ENCODE data around the gene SETDB1. TPM values are rescaled to one million over a fixed set of nuclear protein-coding genes. Genes with fewer than 3 reads are reported as not detected.

Gene SETDB1
- total RNA-seq, 1 experiment from 2014 or later: 64.9 TPM

GRCh38 chr1:150972417-150972940 is 46.3 kb downstream of the SETDB1 start:
- TF ChIP-seq, protein P1, sequence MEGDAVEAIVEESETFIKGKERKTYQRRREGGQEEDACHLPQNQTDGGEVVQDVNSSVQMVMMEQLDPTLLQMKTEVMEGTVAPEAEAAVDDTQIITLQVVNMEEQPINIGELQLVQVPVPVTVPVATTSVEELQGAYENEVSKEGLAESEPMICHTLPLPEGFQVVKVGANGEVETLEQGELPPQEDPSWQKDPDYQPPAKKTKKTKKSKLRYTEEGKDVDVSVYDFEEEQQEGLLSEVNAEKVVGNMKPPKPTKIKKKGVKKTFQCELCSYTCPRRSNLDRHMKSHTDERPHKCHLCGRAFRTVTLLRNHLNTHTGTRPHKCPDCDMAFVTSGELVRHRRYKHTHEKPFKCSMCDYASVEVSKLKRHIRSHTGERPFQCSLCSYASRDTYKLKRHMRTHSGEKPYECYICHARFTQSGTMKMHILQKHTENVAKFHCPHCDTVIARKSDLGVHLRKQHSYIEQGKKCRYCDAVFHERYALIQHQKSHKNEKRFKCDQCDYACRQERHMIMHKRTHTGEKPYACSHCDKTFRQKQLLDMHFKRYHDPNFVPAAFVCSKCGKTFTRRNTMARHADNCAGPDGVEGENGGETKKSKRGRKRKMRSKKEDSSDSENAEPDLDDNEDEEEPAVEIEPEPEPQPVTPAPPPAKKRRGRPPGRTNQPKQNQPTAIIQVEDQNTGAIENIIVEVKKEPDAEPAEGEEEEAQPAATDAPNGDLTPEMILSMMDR (IDR thresholded peaks at IDR 0.05; ENCODE audit: unreplicated experiment): no peak
- peaks cover 45% of the 10 kb centered on the region for H3K4me1 Mint-ChIP-seq (ENCODE audit: low read depth, unreplicated experiment)
- peaks cover 58% of the 10 kb centered on the region for H3K36me3 Mint-ChIP-seq (ENCODE audit: insufficient read depth, unreplicated experiment)
- no peaks in the 10 kb centered on the region for H3K27me3 Mint-ChIP-seq (ENCODE audit: unreplicated experiment)
- H3K27ac Mint-ChIP-seq (ENCODE audit: unreplicated experiment): peak overlapping the region; percentile 49
- H3K9me3 Mint-ChIP-seq (ENCODE audit: low read depth, unreplicated experiment): no peaks in the 10 kb centered on the region
- intact Hi-C loops (cut with micrococcal nuclease; ENCODE audit: unreplicated experiment): no loop called here
- peak overlapping the region; percentile 82 for H3K4me3 Mint-ChIP-seq (ENCODE audit: low read depth, unreplicated experiment)
- CTCF ChIA-PET: no interaction called here
- no TSS peak for BruUV-seq (replicated peaks)
- DNase-seq: no peak

- Mint-ChIP-seq H3K4me1 (ENCODE audit: low read depth, unreplicated experiment) (peaks cover 49% of the 10 kb centered on the region), H3K27ac (ENCODE audit: unreplicated experiment) (peak overlapping the region; percentile 49), H3K36me3 (ENCODE audit: insufficient read depth, unreplicated experiment) (peaks cover 51% of the 10 kb centered on the region), H3K9me3 (ENCODE audit: low read depth, unreplicated experiment) (no peaks in the 10 kb centered on the region), H3K4me3 (ENCODE audit: low read depth, unreplicated experiment) (peak overlapping the region; percentile 82), H3K27me3 (ENCODE audit: unreplicated experiment) (no peaks in the 10 kb centered on the region)
- TF ChIP-seq, protein P1 (IDR thresholded peaks at IDR 0.05; ENCODE audit: unreplicated experiment): no peak
- CTCF ChIA-PET: interaction anchor here (0.6 to 0.8 kb wide), 3 partner anchors 16 to 659 kb away, joined by 3 to 4 read pairs (median 3); no protein-coding TSS in a partner anchor
- BruUV-seq (replicated peaks): no TSS peak
- DNase-seq: peak; percentile 18
- intact Hi-C loops (cut with micrococcal nuclease; ENCODE audit: unreplicated experiment): no loop called here
These were observed 47.2 kb downstream of the SETDB1 start for GRCh38 chr1:150973258-150973835.

DNA sequence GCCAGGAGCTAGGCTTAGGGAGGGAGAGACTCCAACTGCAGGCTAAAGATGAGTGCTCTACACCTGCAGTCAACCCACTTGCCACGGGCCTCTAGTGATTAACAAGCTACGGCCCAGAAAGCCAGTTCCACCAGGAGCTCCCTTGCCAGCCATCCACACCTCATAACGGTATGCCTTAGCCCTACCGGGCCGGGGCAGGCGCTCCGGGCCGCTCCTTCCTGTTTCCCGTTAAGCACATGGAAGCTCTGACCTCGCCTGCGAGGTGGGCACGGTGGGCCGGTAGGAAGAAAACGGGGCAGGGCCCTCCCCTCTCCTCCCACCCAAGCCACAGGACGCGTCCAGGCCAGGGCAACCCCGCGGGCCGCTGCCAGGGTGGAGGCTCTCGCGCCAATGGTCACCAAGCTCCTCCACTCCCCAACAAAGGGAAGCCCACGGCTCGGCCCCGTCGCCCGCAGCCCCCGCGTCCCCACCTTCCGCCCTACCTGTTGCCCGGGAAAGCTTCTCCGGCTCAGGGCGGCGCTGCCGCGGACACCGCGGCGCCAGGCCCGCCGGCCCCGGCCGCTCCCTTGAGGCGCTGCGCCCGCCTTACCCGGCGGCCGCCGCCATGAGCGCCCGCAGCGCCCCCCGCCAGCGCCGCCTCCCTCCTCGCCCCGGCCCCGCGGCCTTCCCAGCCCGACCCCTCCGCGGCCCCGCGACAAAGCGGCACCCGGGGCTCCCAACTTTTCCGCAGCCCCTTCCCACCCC is 47.8 kb downstream of the SETDB1 start:
- Mint-ChIP-seq H3K4me1 (ENCODE audit: low read depth, unreplicated experiment) (peaks cover 49% of the 10 kb centered on the region), H3K9me3 (ENCODE audit: low read depth, unreplicated experiment) (no peaks in the 10 kb centered on the region)
- intact Hi-C loops (cut with micrococcal nuclease; ENCODE audit: unreplicated experiment): no loop called here

More for the DNA sequence above, 47.8 kb downstream of the SETDB1 start:
- peaks cover 44% of the 10 kb centered on the region for H3K36me3 Mint-ChIP-seq (ENCODE audit: insufficient read depth, unreplicated experiment)
- TF ChIP-seq, protein P1 (IDR thresholded peaks at IDR 0.05; ENCODE audit: unreplicated experiment): no peak
- no TSS peak for BruUV-seq (replicated peaks)
- H3K4me3 Mint-ChIP-seq (ENCODE audit: low read depth, unreplicated experiment): peak overlapping the region; percentile 82
- peak; percentile 43 for DNase-seq
- H3K27ac Mint-ChIP-seq (ENCODE audit: unreplicated experiment): peak overlapping the region; percentile 49
- H3K27me3 Mint-ChIP-seq (ENCODE audit: unreplicated experiment): no peaks in the 10 kb centered on the region
- CTCF ChIA-PET: interaction anchor here (0.6 to 1.4 kb wide), 6 partner anchors 17 to 659 kb away, joined by 3 to 5 read pairs (median 4); partner anchors contain the start of gene MINDY1

All from Calu3 (cell line).